ENCODE measurements around the gene CLTCL1. TPM values are rescaled to one million over a fixed set of nuclear protein-coding genes. Genes with fewer than 3 reads are reported as not detected.

The CLTCL1 gene
- total and polyA plus RNA-seq, 3 donors from 2014 or later = 46.6 to 107 (median 54.4) TPM

GRCh38 chr22:19142394-19142793 lies 149.1 kb downstream of the CLTCL1 start:
- no peaks in the 10 kb centered on the region for H3K9me3 ChIP-seq
- H3K4me3 ChIP-seq = no peak overlapping the region
- TF ChIP-seq, protein P1, sequence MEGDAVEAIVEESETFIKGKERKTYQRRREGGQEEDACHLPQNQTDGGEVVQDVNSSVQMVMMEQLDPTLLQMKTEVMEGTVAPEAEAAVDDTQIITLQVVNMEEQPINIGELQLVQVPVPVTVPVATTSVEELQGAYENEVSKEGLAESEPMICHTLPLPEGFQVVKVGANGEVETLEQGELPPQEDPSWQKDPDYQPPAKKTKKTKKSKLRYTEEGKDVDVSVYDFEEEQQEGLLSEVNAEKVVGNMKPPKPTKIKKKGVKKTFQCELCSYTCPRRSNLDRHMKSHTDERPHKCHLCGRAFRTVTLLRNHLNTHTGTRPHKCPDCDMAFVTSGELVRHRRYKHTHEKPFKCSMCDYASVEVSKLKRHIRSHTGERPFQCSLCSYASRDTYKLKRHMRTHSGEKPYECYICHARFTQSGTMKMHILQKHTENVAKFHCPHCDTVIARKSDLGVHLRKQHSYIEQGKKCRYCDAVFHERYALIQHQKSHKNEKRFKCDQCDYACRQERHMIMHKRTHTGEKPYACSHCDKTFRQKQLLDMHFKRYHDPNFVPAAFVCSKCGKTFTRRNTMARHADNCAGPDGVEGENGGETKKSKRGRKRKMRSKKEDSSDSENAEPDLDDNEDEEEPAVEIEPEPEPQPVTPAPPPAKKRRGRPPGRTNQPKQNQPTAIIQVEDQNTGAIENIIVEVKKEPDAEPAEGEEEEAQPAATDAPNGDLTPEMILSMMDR (IDR thresholded peaks at IDR 0.05) = no peak
- no peak for TF ChIP-seq POLR2A (IDR thresholded peaks at IDR 0.05)
- DNase-seq = no peak
- H3K4me1 ChIP-seq = peaks cover 7% of the 10 kb centered on the region
- H3K27me3 ChIP-seq = no peaks in the 10 kb centered on the region
- intact Hi-C loops (cut with DNase I; ENCODE audit: low total_unique reads) = no loop called here
- H3K27ac ChIP-seq = no peak overlapping the region
- H3K36me3 ChIP-seq (ENCODE audit: low read depth, missing control alignments) = no peaks in the 10 kb centered on the region
- 95 to 97% methylated on average over 9 of the region's 9 CpGs for WGBS, 2 donors

DNA sequence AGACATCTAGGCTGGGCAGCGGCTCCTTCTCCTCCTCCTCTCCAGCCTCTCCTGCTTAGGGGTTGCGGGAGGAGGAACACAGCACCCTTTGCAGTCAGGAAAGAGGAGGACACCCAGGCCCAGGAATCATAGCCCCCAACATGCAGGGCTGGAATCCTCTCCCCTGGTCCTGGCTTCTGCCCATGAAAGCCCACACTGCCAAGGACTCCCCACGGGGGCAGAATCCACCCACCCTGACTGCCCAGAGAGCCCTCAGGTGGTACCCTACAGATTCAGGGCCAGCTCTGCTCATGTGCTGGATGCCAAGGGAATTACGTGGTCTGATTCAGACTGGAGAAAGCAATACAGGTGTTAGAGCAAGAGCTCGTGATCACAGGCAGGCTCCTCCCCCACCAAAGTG lies 151.5 kb downstream of the CLTCL1 start:
- intact Hi-C loops (cut with DNase I; ENCODE audit: low total_unique reads) = loop anchor here (10.0 kb wide), 1 partner anchor 495 kb away; no protein-coding TSS in a partner anchor
- Histone ChIP-seq H3K36me3 (ENCODE audit: low read depth, missing control alignments) (no peaks in the 10 kb centered on the region), H3K4me3 (no peak overlapping the region), H3K9me3 (no peaks in the 10 kb centered on the region), H3K27me3 (no peaks in the 10 kb centered on the region), H3K4me1 (peaks cover 7% of the 10 kb centered on the region), H3K27ac (no peak overlapping the region)
- DNase-seq = no peak
- no peak for TF ChIP-seq POLR2A (IDR thresholded peaks at IDR 0.05)
- TF ChIP-seq, protein P1 (IDR thresholded peaks at IDR 0.05) = no peak
- 89 to 95% methylated on average over 2 to 5 of the region's 5 CpGs for WGBS, 2 donors

GRCh38 chr22:19139001-19139356 lies 152.5 kb downstream of the CLTCL1 start:
- intact Hi-C loops (cut with DNase I; ENCODE audit: low total_unique reads) = loop anchor here (10.0 kb wide), 1 partner anchor 496 kb away; no protein-coding TSS in a partner anchor
- WGBS, 2 donors = 95% methylated on average over 9 of the region's 9 CpGs; no CpG with 5 or more reads in 1 of the 2 donors
- Histone ChIP-seq H3K36me3 (ENCODE audit: low read depth, missing control alignments) (no peaks in the 10 kb centered on the region), H3K4me3 (no peak overlapping the region), H3K9me3 (no peaks in the 10 kb centered on the region), H3K27ac (no peak overlapping the region), H3K27me3 (no peaks in the 10 kb centered on the region), H3K4me1 (peaks cover 7% of the 10 kb centered on the region)
- TF ChIP-seq, protein P1 (IDR thresholded peaks at IDR 0.05) = no peak
- no peak for TF ChIP-seq POLR2A (IDR thresholded peaks at IDR 0.05)
- no peak for DNase-seq

DNA sequence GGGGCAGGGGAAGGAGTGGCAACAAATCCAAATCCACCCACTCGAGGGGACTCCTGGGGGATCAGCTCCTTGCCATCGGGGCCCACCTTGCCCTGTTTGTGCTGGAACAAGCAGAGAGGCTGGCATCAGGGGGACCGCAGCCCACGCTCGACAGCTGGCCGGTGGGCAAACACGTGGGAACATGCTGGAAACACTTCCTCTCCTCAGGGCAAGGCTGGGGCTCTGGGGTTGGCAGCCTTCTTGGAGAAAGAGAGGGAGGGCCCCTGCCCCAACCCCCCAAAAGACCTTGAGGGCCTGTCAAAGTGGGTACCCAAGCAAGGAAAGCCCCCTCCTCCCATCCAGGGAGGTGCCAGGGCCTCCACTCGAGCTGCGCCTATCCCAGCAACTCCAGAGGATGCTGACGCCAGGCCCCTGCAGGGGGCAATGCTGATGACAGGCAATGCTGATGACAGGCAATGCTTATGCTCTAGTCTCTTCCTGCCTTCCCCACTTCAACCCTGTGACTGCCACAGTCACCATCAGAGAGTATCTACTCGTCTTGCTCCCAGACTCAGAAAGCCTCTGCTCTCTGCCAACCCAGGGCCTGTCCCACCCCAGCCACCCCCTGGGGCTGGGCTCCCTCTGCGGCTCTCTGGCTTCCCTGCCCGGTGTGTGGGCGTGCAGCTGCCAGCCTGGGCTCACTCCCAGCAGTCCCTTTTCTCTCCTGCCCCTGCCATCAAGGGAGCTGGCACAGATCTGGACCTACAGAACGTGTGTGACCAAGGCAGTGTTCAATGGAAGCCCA lies 153.1 kb downstream of the CLTCL1 start:
- WGBS, 2 donors = 85 to 89% methylated on average over 7 to 15 of the region's 15 CpGs

More for the DNA sequence above, 153.1 kb downstream of the CLTCL1 start:
- no peaks in the 10 kb centered on the region for H3K36me3 ChIP-seq (ENCODE audit: low read depth, missing control alignments)
- no peak overlapping the region for H3K4me3 ChIP-seq
- H3K9me3 ChIP-seq = no peaks in the 10 kb centered on the region
- H3K27me3 ChIP-seq = no peaks in the 10 kb centered on the region
- DNase-seq = no peak
- TF ChIP-seq POLR2A (IDR thresholded peaks at IDR 0.05) = no peak
- TF ChIP-seq, protein P1 (IDR thresholded peaks at IDR 0.05) = no peak
- intact Hi-C loops (cut with DNase I; ENCODE audit: low total_unique reads) = loop anchor here (10.0 kb wide), 1 partner anchor 496 kb away; no protein-coding TSS in a partner anchor
- peaks cover 2% of the 10 kb centered on the region for H3K4me1 ChIP-seq
- no peak overlapping the region for H3K27ac ChIP-seq

Measured in testis (tissue), 3 donors.